CD4-positive, alpha-beta T cell treated with Interleukin-21 for 1 hour (primary cell): Measurements from ENCODE around the gene RERE.

ENCODE experiments used
- DNase-seq: peaks from one replicate; pipeline ENCODE4 v3.0.0-alpha.2; 2020

The RERE gene

DNA sequence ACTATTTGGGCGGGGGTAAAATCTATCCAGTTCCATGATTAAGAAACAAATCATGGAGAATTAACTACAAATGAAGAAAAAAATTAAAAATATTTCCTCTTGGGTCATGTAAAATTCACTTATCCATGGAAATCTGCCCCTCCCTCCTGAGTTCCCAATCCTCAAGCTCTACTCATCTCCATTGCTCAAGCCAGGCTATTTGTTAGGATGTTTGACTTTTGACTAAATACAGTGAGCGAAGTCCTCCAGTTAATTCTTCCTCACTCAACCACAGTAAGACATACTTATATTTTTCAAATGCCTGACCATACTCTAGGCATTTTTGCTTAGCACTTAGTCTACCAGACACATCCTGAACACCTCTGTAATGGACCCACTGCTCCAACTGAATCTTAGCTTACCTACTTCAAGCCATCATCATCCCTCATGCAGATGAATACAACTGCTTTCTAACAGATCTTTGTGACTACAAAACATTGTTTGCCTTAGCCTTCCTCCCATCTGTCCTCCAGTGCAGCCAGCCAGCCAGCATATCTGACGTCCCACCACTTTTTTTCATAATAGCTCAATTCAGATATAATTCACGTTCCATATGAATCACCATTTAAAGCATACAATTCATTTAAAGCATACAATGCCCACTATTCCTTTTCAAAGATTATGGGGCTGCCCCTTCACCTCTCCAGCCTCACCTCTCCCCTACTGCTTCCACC, 154.2 kb downstream of the RERE start:
- DNase-seq: no peak

DNA sequence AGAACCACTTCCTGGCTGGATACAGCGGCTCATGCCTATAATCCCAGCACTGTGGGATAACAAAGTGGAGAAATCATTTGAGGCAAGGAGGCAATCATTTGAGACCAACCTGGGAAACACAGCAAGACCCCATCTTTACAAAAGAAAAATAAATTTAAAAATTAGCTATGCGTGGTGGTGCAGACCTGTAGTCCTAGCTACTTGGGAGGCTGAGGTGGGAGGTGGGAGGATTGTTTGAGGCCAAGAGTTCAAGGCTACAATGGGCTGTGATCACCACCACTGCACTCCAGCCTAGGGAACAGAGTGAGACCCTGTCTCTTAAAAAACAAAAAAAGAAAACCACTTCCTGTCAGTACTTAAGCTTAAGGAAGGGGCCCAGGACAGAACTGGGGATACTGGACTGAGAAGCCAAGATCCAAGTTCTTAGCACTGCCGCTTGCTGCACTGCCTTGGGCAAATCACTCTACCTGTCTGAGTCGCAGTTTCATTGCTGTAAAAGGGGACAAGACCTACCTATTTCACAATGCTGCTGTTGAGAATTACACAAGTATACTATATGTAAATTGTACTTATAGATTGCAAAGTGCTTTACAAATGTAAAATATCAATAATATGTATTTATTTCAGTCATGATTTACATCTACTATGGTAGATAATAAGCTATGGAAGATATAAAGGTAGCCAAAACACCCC, 154.9 kb downstream of the RERE start:
- no peak for DNase-seq

DNA sequence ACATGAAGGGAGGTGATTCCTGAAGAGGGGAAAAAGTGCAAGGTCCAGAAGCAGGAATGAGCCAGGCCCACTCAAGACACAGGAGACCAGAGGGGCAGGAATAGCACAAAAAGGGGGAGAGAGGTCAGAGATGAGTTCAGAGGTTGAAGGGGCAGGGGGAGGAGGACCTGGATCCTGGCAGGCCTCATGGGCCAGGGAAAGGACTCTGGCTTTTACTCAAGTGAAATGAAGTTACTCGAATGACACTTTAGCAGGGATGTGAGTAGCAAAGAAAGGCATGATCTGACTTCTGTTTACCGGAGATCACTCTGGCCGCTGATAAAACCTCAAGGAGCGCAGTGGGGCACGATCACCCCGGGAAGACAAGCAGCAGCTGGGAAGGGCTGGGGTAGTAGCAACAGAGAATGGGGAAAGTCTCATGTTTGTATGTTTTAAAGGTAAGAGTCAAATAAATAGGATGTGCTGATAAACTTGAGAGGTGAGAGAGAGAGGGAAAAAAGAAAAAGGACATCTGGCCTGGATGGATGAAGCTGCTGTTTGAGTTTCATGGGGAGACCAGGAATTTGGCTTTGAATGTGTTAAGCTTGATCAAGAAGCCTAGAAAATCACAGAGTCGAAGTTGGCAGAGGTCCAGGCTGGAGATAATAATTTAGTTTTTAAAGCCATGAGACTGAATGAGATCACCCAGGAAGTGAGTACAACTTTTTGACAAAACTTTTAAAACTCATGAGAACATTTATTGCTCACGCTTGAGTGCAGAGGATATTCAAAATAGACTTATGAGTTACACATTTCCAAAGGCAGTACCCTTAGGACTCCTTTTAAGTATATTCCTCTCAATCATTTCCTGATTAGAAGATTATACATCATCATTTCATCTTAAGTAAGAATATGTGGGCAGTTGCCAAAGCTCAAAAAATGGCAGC, 156.0 kb downstream of the RERE start:
- no peak for DNase-seq

DNA sequence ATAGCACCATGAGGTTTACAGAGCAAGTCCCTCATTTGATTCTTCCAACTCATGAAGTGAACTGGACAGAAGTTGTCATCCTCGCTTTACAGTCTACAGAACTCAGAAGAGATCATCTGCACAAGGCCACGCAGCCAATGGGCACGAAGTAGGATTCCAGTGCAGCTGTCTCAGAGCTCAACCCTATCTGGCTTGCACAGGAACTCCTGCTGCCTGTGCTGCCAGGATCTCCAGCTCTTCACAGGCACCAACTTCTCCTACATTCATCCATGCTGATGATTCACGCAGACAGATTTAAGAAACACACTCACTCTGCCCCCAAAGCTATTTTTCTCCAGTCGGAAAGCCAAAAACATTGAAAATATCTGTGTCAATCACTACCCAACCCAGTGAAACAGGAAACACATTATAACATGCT, 157.0 kb downstream of the RERE start:
- no peak for DNase-seq

DNA sequence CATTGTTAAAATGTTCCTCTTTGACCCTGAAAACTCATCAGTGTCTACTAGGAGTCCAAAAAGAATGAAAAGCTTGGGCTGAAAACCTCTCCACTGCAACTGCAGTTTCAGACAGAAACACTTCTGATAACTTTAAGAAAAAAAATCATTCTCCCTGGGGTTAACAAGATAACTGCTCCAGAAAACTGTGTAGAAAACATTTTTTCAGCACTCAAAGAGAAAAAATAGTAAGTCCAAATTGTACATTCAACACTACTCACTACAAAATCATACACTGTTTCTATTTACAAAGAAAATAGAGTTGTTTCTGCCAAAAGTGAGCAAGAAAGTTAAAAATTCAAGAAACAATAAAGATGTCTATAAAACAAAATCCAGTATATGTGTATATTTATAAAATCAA, 157.8 kb downstream of the RERE start:
- DNase-seq: no peak

DNA sequence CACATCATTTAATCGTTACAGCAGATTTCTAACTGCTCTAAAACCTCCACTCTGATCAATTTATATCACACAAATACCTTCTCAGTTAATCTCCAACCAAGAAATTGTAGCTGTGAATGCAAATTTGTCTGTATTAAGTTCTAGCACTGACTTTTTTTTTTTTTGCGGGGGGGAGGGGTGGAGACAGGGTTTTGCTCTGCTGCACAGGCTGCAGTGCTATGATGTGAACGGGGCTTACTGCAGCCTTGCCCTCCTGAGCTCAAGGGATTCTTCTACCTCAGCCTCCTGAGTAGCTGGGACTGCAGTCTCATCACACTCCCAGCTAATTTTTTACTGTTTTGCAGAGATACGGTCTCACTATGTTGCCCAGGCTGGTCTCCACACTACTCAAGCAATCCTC, 163.6 kb downstream of the RERE start:
- DNase-seq: no peak

DNA sequence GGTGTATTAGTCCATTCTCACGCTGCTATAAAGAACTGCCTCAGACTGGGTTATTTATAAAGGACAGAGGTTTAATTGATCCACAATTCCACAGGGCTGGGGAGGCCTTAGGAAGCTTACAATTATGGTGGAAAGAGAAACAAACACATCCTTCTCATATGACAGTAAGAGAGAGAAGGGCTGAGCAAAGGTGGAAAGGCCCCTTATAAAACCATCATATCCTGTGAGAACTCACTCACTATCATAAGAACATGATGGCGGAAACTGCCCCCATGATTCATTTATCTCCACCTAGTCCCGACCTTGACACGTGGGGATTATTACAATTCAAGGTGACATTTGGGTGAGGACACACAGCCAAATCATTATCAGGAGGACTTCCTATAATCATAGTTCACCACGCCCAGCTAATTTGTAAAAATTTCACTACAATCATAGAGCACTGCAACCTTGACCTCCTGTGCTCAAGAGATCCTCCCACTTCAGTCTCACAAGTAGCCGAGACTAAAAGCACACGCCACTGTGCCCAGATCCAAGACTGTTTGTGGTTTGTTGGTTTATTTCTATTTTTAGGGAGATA, 164.9 kb downstream of the RERE start:
- DNase-seq: no peak

DNA sequence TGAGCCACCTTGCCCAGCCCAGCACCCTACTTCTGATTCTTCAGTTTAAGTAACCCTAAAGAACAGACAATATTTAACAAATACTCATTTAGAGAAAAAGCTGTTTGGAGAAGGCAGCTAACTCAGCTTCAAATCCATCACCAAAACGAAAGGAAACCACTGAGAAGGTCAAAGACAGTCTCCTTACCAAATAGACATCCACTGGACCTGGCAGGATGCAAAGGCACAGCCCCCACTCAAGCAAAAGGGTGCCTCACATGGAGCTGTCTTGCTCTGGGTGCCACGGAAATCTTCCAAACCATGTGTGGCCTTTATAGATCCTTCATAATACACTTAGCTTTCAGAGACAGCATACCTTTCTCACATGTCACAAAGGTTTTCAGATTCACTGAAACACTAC, 165.5 kb downstream of the RERE start:
- DNase-seq: no peak

DNA sequence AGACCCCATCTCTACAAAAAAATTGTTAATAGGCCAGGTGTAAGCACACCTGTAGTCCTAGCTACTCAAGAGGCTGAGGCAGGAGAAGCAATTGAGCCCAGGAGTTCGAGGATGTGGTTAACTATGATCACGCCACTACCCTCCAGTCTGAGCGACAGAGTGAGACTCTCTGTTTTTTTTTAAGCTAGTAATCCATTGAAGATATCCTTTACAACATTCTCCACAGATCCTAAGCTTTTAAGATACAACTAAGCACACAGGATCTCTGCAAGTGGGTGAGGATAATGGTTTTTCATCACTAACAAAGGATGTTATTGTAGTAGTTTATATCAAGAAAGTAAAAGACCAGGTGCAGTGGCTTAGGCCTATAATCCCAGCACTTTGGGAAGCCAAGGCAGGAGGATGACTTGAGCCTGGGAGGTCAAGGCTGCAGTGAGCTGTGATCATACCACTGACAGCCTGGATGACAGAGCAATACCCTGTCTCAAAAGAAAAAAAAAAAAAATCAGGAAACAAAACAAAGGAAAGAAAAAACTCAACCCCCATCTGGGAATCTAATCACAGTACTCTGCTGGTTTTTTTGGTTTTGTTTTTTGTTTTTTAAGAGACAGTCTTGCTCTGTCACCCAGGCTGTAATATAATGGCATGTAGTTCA, 166.1 kb downstream of the RERE start:
- DNase-seq: no peak

DNA sequence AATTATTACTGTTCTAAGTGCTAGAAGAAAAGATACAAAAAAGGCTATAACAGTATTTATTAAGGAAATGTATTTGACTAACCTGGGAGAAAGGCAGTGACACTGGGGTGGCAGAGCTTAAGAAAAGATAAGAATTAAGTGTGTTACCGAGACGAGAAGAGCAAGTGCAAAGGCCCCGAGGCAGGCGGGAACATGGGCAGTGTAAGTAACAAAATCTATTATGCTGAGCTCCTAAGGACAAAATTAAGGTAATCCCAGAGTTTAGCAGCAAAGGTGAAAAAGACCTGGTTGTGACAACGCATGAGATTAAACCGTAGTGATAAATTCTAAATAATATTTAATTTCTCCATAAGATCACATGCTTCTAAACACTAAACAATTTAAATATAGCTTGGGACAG, 167.6 kb downstream of the RERE start:
- DNase-seq: no peak

DNA sequence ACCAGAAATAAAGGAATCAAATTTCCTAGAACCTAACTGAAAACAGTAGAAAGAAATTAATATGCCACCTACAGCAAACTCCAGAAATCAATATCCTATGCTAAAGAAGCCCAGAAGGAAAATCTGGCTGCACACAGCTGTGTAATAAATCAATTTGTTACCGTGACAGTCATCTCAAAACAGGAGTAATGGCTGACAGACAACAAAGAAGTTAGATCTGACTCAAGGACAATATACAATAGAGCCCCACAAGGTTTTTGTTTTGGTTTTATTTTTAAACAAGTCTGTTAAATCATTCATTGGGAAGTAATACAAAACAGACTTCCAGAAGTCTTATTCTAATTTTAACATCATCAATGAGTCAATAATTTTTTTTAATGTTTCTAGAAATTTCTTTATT, 168.4 kb downstream of the RERE start:
- DNase-seq: no peak

DNA sequence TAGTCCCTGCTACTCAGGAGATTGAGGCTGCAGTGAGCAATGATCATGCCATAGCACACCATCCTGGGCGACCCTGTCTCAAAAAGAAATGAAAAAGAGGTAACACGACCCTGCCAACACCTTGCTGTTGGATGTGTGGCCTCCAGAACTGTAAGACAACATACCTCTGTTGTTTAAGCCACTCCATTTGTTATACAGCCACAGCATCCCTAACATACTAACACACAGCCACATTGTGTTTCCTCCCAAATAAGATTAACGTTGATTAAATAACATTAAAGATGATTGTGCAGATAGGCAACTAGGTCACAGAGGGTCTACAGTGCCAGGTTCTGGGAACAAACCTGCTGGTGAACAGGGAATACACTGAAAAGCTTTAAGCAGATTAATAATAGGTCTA, 170.4 kb downstream of the RERE start:
- no peak for DNase-seq

DNA sequence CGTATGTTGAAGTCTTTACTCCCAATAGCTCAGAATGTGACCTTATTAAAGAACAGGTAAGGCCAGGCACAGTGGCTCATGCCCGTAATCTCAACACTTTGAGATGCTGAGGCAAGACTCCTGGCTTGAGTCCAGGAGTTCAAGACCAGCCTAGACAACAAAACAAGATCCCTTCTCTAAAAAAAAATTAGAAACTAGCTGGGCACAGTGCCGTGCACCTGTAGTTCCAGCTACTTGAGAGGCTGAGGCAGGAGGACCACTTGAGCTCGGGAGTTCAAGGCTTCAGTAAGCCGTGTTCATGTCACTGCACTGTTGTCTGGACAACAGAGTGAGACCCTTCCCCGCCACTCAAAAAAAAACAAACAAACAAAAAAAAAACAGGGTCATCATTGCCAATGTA, 171.3 kb downstream of the RERE start:
- no peak for DNase-seq

DNA sequence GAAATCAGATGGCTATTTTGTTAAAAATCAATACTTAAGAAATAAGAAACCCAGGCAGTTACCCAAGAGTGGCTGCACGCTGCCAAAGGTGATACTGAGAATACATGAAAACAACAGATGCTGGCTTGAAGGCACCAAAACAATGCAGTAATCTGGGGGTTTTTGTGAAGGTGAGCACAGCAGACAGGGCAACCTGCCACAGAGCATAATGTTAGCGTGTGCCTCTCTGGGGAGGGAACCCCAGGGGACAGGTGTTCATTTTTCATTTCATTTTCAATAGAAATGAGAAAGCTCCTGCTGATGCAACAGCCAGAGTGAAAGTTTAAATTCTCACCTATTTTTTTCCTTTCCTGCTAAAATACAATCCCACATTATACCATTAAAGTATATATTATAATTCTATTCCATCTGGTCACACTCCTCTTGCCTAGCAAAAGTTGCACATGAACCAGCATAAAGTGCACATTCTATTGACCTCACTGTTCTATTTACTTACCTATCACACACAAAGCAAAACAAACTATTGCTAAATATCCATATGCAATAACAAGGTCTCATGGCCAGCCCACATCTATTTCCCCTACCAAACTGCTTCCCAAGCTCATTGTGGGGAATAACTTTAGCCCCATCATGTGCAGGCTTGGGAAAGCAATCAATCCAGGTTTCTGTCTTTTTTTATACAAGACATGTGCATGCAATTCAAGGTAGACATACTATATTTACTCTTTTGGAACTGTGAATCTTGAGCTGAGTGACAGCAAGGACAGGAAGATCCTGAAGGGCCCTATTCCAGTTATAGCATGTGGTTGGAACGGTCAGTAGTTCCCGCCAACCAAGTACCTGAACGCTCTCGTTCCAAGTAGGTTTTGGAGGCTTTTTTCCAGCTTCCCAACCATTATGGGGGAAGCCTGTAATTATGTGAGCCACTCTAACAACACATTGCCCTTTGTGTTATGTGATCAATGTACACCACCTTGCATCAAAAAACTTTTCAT, 173.6 kb downstream of the RERE start:
- DNase-seq: no peak

DNA sequence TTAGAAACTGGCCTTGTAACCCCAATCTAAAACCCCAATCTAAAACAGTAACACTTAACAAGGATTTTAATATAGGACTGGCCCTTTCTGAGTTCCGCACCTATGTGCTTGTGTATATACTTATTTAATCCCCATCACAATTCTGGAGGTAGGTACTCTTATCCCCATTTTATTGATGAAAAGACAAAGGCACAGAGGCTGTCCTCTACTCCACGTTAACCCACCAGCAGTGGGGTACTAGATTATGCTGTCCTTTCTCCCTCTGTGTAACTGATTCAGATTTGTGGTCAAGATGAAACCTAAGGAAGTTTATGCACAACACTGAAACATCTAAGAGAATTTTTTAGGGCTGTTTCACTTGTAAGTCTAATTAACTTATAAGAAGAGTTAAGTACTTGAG, 175.3 kb downstream of the RERE start:
- DNase-seq: no peak

DNA sequence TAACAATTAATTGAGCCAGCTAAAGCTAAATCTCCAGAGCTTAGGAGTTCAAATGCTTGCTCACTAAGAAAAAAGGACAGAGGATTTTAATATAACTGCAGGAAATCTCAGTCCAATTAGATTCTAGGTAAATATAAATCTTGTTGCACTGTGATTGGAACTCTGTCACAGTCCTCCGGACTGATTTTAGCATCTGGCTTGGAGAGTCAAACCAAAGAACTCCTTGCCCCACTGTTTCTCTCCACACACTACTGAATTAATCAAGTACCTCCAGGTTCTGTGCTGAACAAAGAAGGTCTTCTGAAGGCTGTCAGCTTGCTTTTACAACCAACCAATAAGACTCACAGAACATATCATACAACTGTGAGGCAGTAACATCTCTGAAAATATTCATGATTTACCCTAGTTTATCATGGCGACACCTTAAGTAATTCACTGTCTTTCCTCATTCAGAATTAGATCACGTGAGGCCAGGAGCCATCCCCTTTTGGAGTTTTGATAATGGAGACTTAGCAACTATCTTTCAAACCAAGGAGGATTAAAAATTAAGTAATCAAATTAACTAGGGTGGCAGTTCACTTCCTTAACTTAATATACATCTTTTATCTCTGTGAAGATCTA, 176.0 kb downstream of the RERE start:
- no peak for DNase-seq

DNA sequence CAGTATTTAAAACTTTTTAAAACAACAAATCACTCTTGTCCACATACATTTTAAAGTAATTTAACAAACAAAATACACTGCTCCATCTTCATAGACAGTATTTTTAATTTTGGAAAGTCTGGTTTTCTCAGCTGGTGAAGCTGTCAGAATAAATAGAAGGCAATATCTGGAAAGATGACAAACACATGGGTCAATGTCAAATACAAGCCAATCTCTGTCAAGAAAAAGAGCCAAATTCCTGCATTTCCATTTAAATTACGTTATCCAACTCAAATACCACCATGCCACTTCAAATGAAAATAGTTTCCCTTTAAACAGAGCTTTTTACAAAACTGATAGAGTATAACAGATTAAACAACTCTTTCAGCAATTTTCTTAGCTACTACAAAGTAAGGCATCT, 176.5 kb downstream of the RERE start:
- no peak for DNase-seq

DNA sequence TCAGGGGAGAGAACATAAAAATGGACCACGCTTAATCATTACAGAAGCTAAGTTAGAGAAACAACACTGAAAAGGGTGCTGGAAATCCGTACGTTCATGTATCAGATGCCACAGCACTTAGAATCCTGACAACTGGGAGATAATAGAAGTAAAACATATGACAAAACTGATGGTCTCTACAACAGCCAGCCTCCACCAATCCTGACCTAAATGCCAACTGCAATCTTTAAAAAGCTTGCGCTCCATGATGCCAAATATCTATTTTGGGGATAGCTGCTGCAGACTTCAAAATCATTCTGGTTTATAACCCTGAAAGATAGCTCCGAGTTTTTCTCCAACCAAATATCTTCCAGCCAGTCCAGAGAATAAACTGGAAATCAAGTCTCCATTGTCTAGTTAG, 178.3 kb downstream of the RERE start:
- DNase-seq: no peak

DNA sequence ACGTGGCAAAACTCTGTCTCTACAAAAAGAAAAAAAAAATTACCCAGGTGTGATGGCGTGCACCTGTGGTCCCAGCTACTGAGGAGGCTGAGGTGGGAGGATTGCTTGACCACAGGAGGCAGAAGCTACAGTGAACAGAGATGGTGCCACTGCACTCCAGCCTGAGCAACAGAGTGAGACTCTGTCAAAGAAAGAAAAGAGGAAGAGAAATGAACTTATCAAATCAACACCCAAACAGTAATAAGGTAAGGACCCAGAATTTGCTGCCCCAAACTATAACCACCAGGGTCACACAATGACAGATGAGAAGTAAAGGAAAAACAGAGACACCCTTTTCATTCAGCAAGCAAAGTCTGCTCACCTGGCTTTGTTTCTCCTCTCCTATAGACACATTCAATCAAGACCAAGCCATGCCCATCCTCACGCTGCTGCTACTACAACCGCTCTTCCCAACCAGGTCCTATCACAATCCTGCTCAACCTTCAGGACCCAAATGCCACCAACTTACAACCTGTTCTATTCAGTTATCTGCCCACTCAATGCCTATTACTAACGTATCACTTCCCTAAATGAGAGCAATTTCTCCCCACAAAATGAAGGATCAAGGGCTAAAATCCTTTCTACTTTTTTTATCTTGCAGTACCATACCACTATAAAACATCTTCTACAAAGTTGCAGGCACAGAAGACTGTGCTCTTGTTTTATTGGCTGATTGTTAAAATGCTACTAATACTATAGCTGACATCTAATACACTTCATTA, 183.5 kb downstream of the RERE start:
- DNase-seq: no peak

DNA sequence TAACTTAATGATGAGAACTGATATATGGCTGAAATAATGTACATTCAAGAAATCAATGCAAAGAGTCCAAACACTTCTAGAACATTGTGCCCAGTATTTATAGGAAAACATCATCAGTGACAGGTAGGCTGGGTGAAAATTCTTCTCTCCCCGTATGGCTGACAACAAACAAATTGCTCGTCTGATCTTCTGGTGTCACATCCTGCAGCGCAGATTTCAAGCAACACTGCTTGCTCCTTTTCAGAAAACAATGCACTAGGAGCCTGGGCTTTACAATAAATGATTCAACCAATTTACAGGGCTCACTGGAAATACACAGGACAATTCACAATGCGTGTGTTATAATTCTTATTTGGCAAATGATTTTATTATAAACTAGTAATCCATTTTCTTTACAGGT, 185.3 kb downstream of the RERE start:
- no peak for DNase-seq
